Caco-2 (cell line): ENCODE data around the gene NELFCD. TPM values are rescaled to one million over a fixed set of nuclear protein-coding genes. Genes with fewer than 3 reads are reported as not detected.

Experiments used
- BruUV-seq: library from RNA; stranded (reverse); fragments of 400-500 nt; replicated peaks from 2 replicates; lab custom pipeline; 2021; lab: Mats Ljungman, UMichigan
- CTCF ChIA-PET: fragments of 300-600 bp; sonication (Branson Sonifier 250); formaldehyde crosslinking; loops from one replicate; lab custom pipeline; 2022; ENCODE audit warnings: antibody characterized with exemption; lab: Charles Lee
- POLR2A ChIA-PET: fragments of 300-600 bp; sonication (Branson Sonifier 250); formaldehyde crosslinking; loops from one replicate; lab custom pipeline; 2022; ENCODE audit warnings: antibody characterized with exemption; lab: Charles Lee
- DNase-seq, 2 experiments: peaks; one replicate each; pipeline versions ENCODE4 v3.0.0 to v3.0.0-alpha.2; 2020 to 2022
- H3K27me3 ChIP-seq: replicated peaks from 2 replicates; pipeline ENCODE4 v1.6.0; 2011; ENCODE audit warnings: low read length; ENCODE audit not compliant: control insufficient read depth, insufficient read depth
- H3K36me3 ChIP-seq: 2 replicates; pipeline ENCODE4 v1.5.1; 2011; ENCODE audit warnings: low read length; ENCODE audit not compliant: control insufficient read depth, insufficient read depth
- H3K4me1 ChIP-seq: fragments of 250-450 bp; sonication (Bioruptor Pico); 2 replicates; pipeline ENCODE4 v1.5.1; 2020; ENCODE audit warnings: mild to moderate bottlenecking
- H3K4me3 ChIP-seq: 2 replicates; pipeline ENCODE4 v1.5.1; 2011; ENCODE audit warnings: low read depth, mild to moderate bottlenecking, control low read depth, low read length
- H3K9me3 ChIP-seq: fragments of 250-450 bp; sonication (Bioruptor Pico); 2 replicates; pipeline ENCODE4 v1.5.1; 2020; ENCODE audit warnings: mild to moderate bottlenecking, moderate library complexity
- H3K27ac Mint-ChIP-seq: one replicate; pipeline ENCODE4 v1.8.0; 2022; ENCODE audit warnings: mixed read lengths; ENCODE audit not compliant: unreplicated experiment
- H3K27me3 Mint-ChIP-seq: one replicate; pipeline ENCODE4 v1.8.0; 2022; ENCODE audit warnings: mixed read lengths; ENCODE audit not compliant: insufficient read depth, unreplicated experiment
- H3K36me3 Mint-ChIP-seq: one replicate; pipeline ENCODE4 v1.8.0; 2022; ENCODE audit warnings: mild to moderate bottlenecking, mixed read lengths; ENCODE audit not compliant: insufficient read depth, unreplicated experiment
- H3K4me1 Mint-ChIP-seq: one replicate; pipeline ENCODE4 v1.8.0; 2022; ENCODE audit warnings: low read depth, mixed read lengths; ENCODE audit not compliant: unreplicated experiment
- H3K4me3 Mint-ChIP-seq: one replicate; pipeline ENCODE4 v1.8.0; 2022; ENCODE audit warnings: mild to moderate bottlenecking, moderate library complexity, mixed read lengths; ENCODE audit not compliant: unreplicated experiment
- H3K9me3 Mint-ChIP-seq: one replicate; pipeline ENCODE4 v1.8.0; 2022; ENCODE audit warnings: mixed read lengths; ENCODE audit not compliant: unreplicated experiment
- CTCF ChIP-seq, 2 experiments: fragments of 200-600 bp in 1 of 2; IDR thresholded peaks; 1 replicate in 1 of 2; 2 replicates in 1 of 2; pipeline versions ENCODE4 v1.5.1 to v1.8.0; 2011 to 2022; ENCODE audit warnings: antibody characterized with exemption in 1 of 2, control low read depth in 1 of 2, inconsistent platforms in 1 of 2, low read depth in 1 of 2, low read length in 1 of 2, mild to moderate bottlenecking in 1 of 2, moderate library complexity in 1 of 2; ENCODE audit not compliant: insufficient read depth in 1 of 2, severe bottlenecking in 1 of 2, unreplicated experiment in 1 of 2
- intact Hi-C: fragments of 100-400 bp; cut with micrococcal nuclease; formaldehyde crosslinking; loops from one replicate; pipeline ENCODE4 v1.10.0; 2022; ENCODE audit not compliant: unreplicated experiment
- total RNA-seq: library from RNA; stranded (reverse); gene quantifications from 2 replicates; pipeline ENCODE4 v1.2.3, GENCODE V29; 2022

NELFCD gene
- total RNA-seq, 1 experiment from 2014 or later: 230 TPM

GRCh38 chr20:58965270-58966064 lies 15.6 kb upstream of the NELFCD start:
- H3K4me1 ChIP-seq: no peaks in the 10 kb centered on the region
- intact Hi-C loops: no loop called here
- Mint-ChIP-seq H3K27ac (no peak overlapping the region), H3K4me1 (no peaks in the 10 kb centered on the region), H3K4me3 (no peak overlapping the region), H3K27me3 (peaks cover 17% of the 10 kb centered on the region), H3K9me3 (no peaks in the 10 kb centered on the region), H3K36me3 (no peaks in the 10 kb centered on the region)
- no peak for DNase-seq
- TF ChIP-seq CTCF (IDR thresholded peaks at IDR 0.05; ENCODE audit: insufficient read depth in 1 of 2, low read depth in 1 of 2, low read length in 1 of 2, severe bottlenecking in 1 of 2, unreplicated experiment in 1 of 2): no peak
- no peaks in the 10 kb centered on the region; the same call in 1 of the 2 replicates for H3K27me3 ChIP-seq
- no TSS peak for BruUV-seq
- CTCF ChIA-PET: no interaction called here
- no peaks in the 10 kb centered on the region for H3K36me3 ChIP-seq
- peaks cover 14% of the 10 kb centered on the region for H3K9me3 ChIP-seq
- no peak overlapping the region for H3K4me3 ChIP-seq
- POLR2A ChIA-PET: no interaction called here

GRCh38 chr20:58967652-58968429 lies 13.2 kb upstream of the NELFCD start:
- Mint-ChIP-seq H3K4me1 (no peaks in the 10 kb centered on the region), H3K27ac (no peak overlapping the region), H3K36me3 (no peaks in the 10 kb centered on the region), H3K9me3 (no peaks in the 10 kb centered on the region), H3K4me3 (no peak overlapping the region), H3K27me3 (peaks cover 18% of the 10 kb centered on the region)
- Histone ChIP-seq H3K9me3 (peaks cover 14% of the 10 kb centered on the region), H3K4me1 (no peaks in the 10 kb centered on the region), H3K27me3 (no peaks in the 10 kb centered on the region; the same call in 1 of the 2 replicates), H3K4me3 (no peak overlapping the region), H3K36me3 (no peaks in the 10 kb centered on the region)
- intact Hi-C loops: no loop called here
- no TSS peak for BruUV-seq
- CTCF ChIA-PET: no interaction called here
- POLR2A ChIA-PET: no interaction called here
- no peak for TF ChIP-seq CTCF (IDR thresholded peaks at IDR 0.05; ENCODE audit: insufficient read depth in 1 of 2, low read depth in 1 of 2, low read length in 1 of 2, severe bottlenecking in 1 of 2, unreplicated experiment in 1 of 2)
- peak in 1 of 2 experiments; percentile 30 for DNase-seq

GRCh38 chr20:58969439-58969838 lies 11.6 kb upstream of the NELFCD start:
- POLR2A ChIA-PET: no interaction called here
- Mint-ChIP-seq H3K4me1 (no peaks in the 10 kb centered on the region), H3K36me3 (no peaks in the 10 kb centered on the region), H3K9me3 (no peaks in the 10 kb centered on the region), H3K27ac (no peak overlapping the region), H3K4me3 (no peak overlapping the region), H3K27me3 (peaks cover 10% of the 10 kb centered on the region)
- no peaks in the 10 kb centered on the region for H3K4me1 ChIP-seq
- BruUV-seq: no TSS peak
- no peak overlapping the region for H3K4me3 ChIP-seq
- intact Hi-C loops: no loop called here
- no peaks in the 10 kb centered on the region; the same call in 1 of the 2 replicates for H3K27me3 ChIP-seq
- DNase-seq: no peak
- no peak for TF ChIP-seq CTCF (IDR thresholded peaks at IDR 0.05; ENCODE audit: insufficient read depth in 1 of 2, low read depth in 1 of 2, low read length in 1 of 2, severe bottlenecking in 1 of 2, unreplicated experiment in 1 of 2)
- peaks cover 12% of the 10 kb centered on the region for H3K9me3 ChIP-seq
- no peaks in the 10 kb centered on the region for H3K36me3 ChIP-seq
- CTCF ChIA-PET: interaction anchor here (0.6 kb wide), 1 partner anchor 64 kb away, joined by 3 read pairs; no protein-coding TSS in a partner anchor
